ENCODE measurements around the gene MS4A1.
"Not testable (repeated sequence)": the region's sequence is repeated elsewhere in the genome, so short reads cannot be mapped to it uniquely, and the experiment has no call there.

The MS4A1 gene

GRCh38 chr11:60502221-60502775 lies 46.7 kb downstream of the MS4A1 start:
- no peak for DNase-seq (ENCODE audit: low read depth in 3 of 3)

DNA sequence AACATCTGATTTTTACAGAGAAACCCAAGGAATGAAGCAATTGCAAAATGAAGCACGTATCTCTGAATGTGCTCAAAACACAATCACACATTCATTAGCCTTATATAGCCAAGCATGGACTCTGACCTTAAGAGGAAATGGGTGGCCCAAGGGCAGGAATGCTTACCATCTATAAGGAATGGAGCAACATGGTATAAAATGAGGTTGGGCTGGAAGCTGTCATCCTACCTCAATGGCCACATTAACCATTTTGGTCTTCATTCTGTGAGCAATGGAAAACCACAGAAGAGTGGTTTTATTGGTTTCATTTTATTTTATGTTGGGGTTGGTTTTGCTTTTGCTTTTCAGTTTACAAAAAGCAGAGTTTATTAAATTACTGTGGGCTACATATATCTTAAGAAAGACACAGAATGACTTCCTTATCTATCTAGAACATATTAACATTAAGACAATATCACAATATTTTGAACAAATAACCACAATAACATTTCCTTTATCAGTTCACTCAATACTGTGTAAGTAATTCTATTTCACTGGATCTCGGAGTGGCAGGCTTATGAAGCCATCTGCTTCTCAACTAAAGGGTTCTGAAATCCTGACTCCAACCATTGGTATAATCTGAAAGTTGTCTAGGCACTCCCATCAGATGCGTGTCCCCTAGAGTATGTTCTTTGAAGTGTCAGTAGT lies 48.7 kb downstream of the MS4A1 start:
- DNase-seq (ENCODE audit: low read depth in 3 of 3), result no peak

DNA sequence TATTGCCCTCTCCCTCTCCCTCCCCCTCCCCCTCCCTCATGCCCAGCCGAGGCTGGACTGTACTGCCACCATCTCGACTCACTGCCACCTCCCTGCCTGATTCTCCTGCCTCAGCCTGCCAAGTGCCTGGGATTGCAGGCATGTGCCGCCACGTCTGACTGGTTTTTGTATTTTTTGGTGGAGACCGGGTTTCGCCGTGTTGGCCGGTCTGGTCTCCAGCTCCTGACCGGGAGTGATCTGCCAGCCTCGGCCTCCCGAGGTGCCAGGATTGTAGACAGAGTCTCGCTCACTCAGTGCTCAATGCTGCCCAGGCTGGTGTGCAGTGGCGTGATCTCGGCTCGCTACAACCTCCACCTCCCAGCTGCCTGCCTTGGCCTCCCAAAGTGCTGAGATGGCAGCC lies 54.0 kb downstream of the MS4A1 start:
- DNase-seq (ENCODE audit: low read depth in 3 of 3), result not testable (repeated sequence)

DNA sequence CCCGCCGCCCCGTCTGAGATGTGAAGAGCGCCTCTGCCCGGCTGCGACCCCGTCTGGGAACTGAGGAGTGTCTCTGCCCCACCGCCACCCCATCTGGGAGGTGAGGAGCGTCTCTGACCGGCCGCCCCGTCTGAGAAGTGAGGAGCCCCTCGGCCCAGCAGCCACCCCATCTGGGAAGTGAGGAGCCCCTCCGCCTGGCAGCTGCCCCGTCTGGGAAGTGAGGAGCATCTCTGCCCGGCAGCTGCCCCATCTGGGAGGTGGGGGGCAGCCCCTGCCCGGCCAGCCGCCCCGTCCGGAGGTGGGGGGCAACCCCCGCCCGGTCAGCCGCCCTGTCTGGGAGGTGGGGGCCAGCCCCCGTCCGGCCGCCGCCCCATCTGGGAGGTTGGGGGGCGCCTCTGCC lies 54.6 kb downstream of the MS4A1 start:
- DNase-seq (ENCODE audit: low read depth in 3 of 3), result not testable (repeated sequence)

- DNase-seq (ENCODE audit: low read depth in 3 of 3), result no peak
Measured at GRCh38 chr11:60511393-60511792, 55.7 kb downstream of the MS4A1 start.

GRCh38 chr11:60512651-60513225 lies 57.1 kb downstream of the MS4A1 start:
- DNase-seq (ENCODE audit: low read depth in 3 of 3), result no peak

DNA sequence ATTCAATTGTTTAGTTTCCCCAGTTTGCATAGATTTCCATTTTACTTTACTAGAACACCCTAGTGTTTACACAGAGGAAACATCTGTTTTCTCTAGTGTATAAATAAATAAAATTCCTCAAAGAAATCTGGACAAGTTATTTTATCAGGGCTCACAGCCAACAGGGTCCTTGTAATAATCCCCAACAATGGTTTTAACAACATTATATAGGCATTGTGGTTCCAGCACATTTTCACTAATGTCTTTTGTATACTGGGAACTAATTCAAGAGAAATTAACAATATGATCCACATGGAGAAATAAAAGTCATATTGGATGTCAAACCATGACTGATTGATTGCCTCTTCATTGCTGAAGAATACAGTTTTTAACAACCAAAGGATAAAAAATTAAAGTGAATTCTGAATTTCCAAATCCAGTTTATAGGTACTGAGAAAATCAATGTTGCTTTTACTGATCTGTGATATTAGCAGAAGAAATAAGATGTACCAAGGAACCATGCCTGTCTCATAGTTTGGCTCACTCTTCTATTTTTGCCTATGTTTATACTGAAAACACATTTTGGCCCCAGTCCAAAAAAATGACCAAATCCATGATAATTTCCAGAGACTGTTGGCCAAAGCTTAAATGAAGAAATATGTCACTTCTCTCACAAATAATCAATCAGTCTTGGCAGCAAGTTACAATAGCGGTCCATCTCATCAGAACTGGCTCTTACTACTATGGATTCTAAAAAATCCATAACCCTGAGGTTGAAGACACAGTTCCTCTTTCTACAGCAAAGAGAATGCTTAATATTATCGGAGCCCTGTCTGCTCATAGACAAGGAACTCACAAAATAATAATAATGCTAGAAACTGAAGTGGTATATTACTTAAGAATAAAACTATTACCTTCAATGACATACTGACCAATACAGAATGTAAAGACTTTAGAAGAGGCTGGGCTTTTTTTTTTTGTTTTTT lies 58.1 kb downstream of the MS4A1 start:
- no peak for DNase-seq (ENCODE audit: low read depth in 3 of 3)

DNA sequence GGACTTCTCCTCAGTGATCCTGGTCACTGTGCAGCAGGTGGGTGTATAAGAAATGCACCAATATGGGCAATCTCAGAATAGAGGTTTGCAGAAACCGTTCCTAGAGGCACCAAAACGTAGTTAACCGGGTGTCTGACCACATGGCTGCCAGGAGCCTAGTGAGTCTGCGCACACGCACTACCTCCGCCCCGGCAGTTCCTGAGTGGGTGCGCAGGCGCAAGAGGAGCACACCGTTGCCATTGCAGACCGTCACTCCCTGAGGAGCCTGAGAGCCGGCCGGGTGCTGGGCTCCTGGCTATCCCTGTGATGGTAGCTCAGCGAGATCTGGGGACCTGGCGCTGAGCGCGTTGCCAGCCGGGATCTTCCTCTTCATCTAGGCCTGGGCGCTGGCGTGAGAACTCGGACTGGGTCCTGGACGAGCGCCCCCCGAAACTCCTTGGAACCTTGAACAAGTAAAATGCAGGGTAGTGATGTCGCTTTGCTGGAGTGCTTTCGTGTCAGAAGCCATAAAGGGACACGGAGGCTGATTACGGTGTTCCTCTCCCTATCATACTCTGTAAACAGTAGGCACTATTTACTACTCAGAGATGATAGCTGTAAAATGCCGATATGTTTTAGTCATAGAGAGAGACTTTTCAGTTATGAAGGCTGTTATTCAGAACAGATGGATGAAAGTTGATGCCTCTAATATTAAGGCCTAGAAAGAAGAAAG lies 59.7 kb downstream of the MS4A1 start, which contains the start of gene MS4A13:
Gene MS4A13, plus strand, starts transcription at position 249 of the 712 bp plus-strand sequence. CDS start 2,692 bp downstream, outside the sequence.
- no peak for DNase-seq (ENCODE audit: low read depth in 3 of 3)

Measured in stimulated activated CD4-positive, alpha-beta T cell treated with anti-CD3 and anti-CD28 coated beads, TNF-alpha, amount 100 ng/mL, for 4 hours (primary cell).